GM23338 (cell line): ENCODE results near the gene DLGAP3. TPM values are rescaled to one million over a fixed set of nuclear protein-coding genes. Genes with fewer than 3 reads are reported as not detected.

Source experiments
- ATAC-seq: fragments of 200-7000 bp; cut with Tn5 transposase; 3 replicates; pipeline ENCODE4 v1.9.1; 2020
- DNase-seq: peaks from one replicate; pipeline ENCODE4 v3.0.0-alpha.2; 2015; ENCODE audit warnings: low spot score
- H2AFZ ChIP-seq: fragments of 200-600 bp; sonication (generic); 2 replicates; pipeline ENCODE4 v1.8.0; 2016; ENCODE audit warnings: antibody characterized with exemption, mild to moderate bottlenecking, moderate library complexity
- H3F3A ChIP-seq: fragments of 200-600 bp; sonication (generic); replicated peaks from 2 replicates; pipeline ENCODE4 v1.8.0; 2017; ENCODE audit warnings: antibody characterized with exemption, mixed run types, low read depth
- H3K27ac ChIP-seq: fragments of 200-600 bp; sonication (generic); 2 replicates; pipeline ENCODE4 v1.6.1; 2016; ENCODE audit warnings: low read depth
- H3K27me3 ChIP-seq: fragments of 200-600 bp; sonication (generic); 2 replicates; pipeline ENCODE4 v1.8.0; 2016; ENCODE audit warnings: mild to moderate bottlenecking, mixed run types, moderate library complexity; ENCODE audit not compliant: insufficient read depth
- H3K36me3 ChIP-seq: fragments of 200-600 bp; sonication (generic); 2 replicates; pipeline ENCODE4 v1.8.0; 2016; ENCODE audit warnings: mild to moderate bottlenecking; ENCODE audit not compliant: insufficient read depth
- H3K4me1 ChIP-seq: fragments of 200-600 bp; sonication (generic); 2 replicates; pipeline ENCODE4 v1.8.0; 2016; ENCODE audit warnings: mild to moderate bottlenecking, moderate library complexity; ENCODE audit not compliant: insufficient read depth
- H3K4me2 ChIP-seq: fragments of 200-600 bp; sonication (generic); 2 replicates; pipeline ENCODE4 v1.7.1; 2017; ENCODE audit warnings: mixed run types
- H3K4me3 ChIP-seq: fragments of 200-600 bp; sonication (generic); 2 replicates; pipeline ENCODE4 v1.6.1; 2016; ENCODE audit warnings: mixed run types
- H3K79me2 ChIP-seq: fragments of 200-600 bp; sonication (generic); replicated peaks from 2 replicates; pipeline ENCODE4 v1.8.0; 2017; ENCODE audit warnings: mild to moderate bottlenecking; ENCODE audit not compliant: insufficient read depth
- H3K9me2 ChIP-seq: fragments of 200-600 bp; sonication (generic); 2 replicates; pipeline ENCODE4 v1.8.0; 2017; ENCODE audit not compliant: insufficient read depth
- H4K20me1 ChIP-seq: fragments of 200-600 bp; sonication (generic); replicated peaks from 2 replicates; pipeline ENCODE4 v1.8.0; 2017; ENCODE audit warnings: mild to moderate bottlenecking; ENCODE audit not compliant: insufficient read depth
- H3K27ac Mint-ChIP-seq: 2 replicates; pipeline ENCODE4 v1.8.0; 2020; ENCODE audit warnings: inconsistent platforms, mild to moderate bottlenecking, moderate library complexity, mixed read lengths
- H3K27me3 Mint-ChIP-seq: 3 replicates; pipeline ENCODE4 v1.8.0; 2022; ENCODE audit warnings: low read depth, mild to moderate bottlenecking, moderate library complexity, mixed read lengths, inconsistent platforms; ENCODE audit not compliant: insufficient read depth, poor library complexity
- H3K36me3 Mint-ChIP-seq: 3 replicates; pipeline ENCODE4 v1.8.0; 2021; ENCODE audit warnings: low read depth, mild to moderate bottlenecking, inconsistent platforms, moderate library complexity, mixed read lengths
- H3K4me1 Mint-ChIP-seq: 3 replicates; pipeline ENCODE4 v1.8.0; 2020; ENCODE audit warnings: mild to moderate bottlenecking, inconsistent platforms, mixed read lengths
- H3K4me3 Mint-ChIP-seq: 3 replicates; pipeline ENCODE4 v1.8.0; 2021; ENCODE audit warnings: moderate library complexity, mild to moderate bottlenecking, inconsistent platforms, mixed read lengths
- H3K9me3 Mint-ChIP-seq: 3 replicates; pipeline ENCODE4 v1.8.0; 2020; ENCODE audit warnings: moderate library complexity, mild to moderate bottlenecking, inconsistent platforms, mixed read lengths
- CREB1 ChIP-seq: fragments of 250-450 bp; sonication (Bioruptor Pico); IDR thresholded peaks from 2 replicates; pipeline ENCODE4 v1.5.0; 2020; ENCODE audit warnings: low read depth, mild to moderate bottlenecking, moderate library complexity
- CTCF ChIP-seq, 2 experiments: fragments of 200-600 bp in 1 of 2; sonication (generic) in 1 of 2; conservative IDR thresholded peaks; 2 replicates each; pipeline versions ENCODE4 v1.5.1 to v1.6.1; 2016 to 2017; ENCODE audit warnings: antibody characterized with exemption in 2 of 2, low read depth in 2 of 2, mild to moderate bottlenecking in 2 of 2, moderate library complexity in 1 of 2
- ETS1 ChIP-seq: IDR thresholded peaks from 2 replicates; pipeline ENCODE4 v1.6.1; 2016; ENCODE audit warnings: antibody characterized with exemption
- EZH2 ChIP-seq: fragments of 200-600 bp; sonication (generic); IDR thresholded peaks from one replicate; pipeline ENCODE4 v1.8.0; 2017; ENCODE audit warnings: antibody characterized with exemption, mild to moderate bottlenecking, low read depth; ENCODE audit not compliant: unreplicated experiment
- EZH2phosphoT487 ChIP-seq: fragments of 200-600 bp; sonication (generic); IDR thresholded peaks from one replicate; pipeline ENCODE4 v1.8.1; 2018; ENCODE audit warnings: antibody characterized with exemption; ENCODE audit not compliant: unreplicated experiment
- JUNB ChIP-seq: IDR thresholded peaks from one replicate; pipeline ENCODE4 v1.6.1; 2016; ENCODE audit warnings: antibody characterized with exemption; ENCODE audit not compliant: unreplicated experiment
- NANOG ChIP-seq: IDR thresholded peaks from 2 replicates; pipeline ENCODE4 v1.6.1; 2016; ENCODE audit warnings: antibody characterized with exemption, borderline replicate concordance
- POLR2AphosphoS5 ChIP-seq: IDR thresholded peaks from 2 replicates; pipeline ENCODE4 v1.6.1; 2016; ENCODE audit warnings: antibody characterized with exemption, low read depth
- STAT1 ChIP-seq: IDR thresholded peaks from one replicate; pipeline ENCODE4 v1.6.1; 2016; ENCODE audit warnings: antibody characterized with exemption; ENCODE audit not compliant: unreplicated experiment
- ZNF114 ChIP-seq: fragments of 250-450 bp; sonication (Bioruptor Pico); IDR thresholded peaks from 2 replicates; pipeline ENCODE4 v1.5.0; 2020; ENCODE audit warnings: mild to moderate bottlenecking, moderate library complexity
- ZNF331 ChIP-seq: fragments of 250-450 bp; sonication (Bioruptor Pico); IDR thresholded peaks from 2 replicates; pipeline ENCODE4 v1.5.0; 2020; ENCODE audit warnings: low read depth, mild to moderate bottlenecking, moderate library complexity
- ZNF462 ChIP-seq: fragments of 250-450 bp; sonication (Bioruptor Pico); IDR thresholded peaks from 2 replicates; pipeline ENCODE4 v1.5.0; 2020; ENCODE audit warnings: mild to moderate bottlenecking, moderate library complexity
- polyA plus RNA-seq: library from polyadenylated mRNA; unstranded; fragments of >200 nt; fragmentation: Nextera tagmentation; extraction: Ambion mirVana; gene quantifications from 2 replicates; pipeline ENCODE4 v1.2.1, GENCODE V29; 2016
- total RNA-seq: library from RNA; depleted of rRNA; stranded (reverse); fragments of >200 nt; shearing (Covaris generic); gene quantifications from 2 replicates; pipeline ENCODE4 v1.2.3, GENCODE V29; 2014
- TF ChIP-seq, protein P1 (sequence below): IDR thresholded peaks from one replicate; pipeline ENCODE4 v1.6.1; 2018; ENCODE audit warnings: antibody characterized with exemption; ENCODE audit not compliant: unreplicated experiment

The DLGAP3 gene
- total and polyA plus RNA-seq, 2 experiments from 2014 or later = 7.1 to 13.7 TPM

- Histone ChIP-seq H3K36me3 (no peaks in the 10 kb centered on the region), H3K4me1 (no peaks in the 10 kb centered on the region), H3K27me3 (no peaks in the 10 kb centered on the region), H3F3A (no peaks in the 10 kb centered on the region), H3K27ac (no peak overlapping the region), H3K4me2 (no peak overlapping the region), H3K79me2 (0 out of 2 replicates have a peak, but pooled peaks cover under 1% of the 10 kb centered on the region), H2AFZ (no peak overlapping the region), H3K9me2 (no peaks in the 10 kb centered on the region), H3K4me3 (no peak overlapping the region), H4K20me1 (peaks cover 4% of the 10 kb centered on the region; the same call in 1 of the 2 replicates)
- Mint-ChIP-seq H3K9me3 (no peaks in the 10 kb centered on the region), H3K36me3 (no peaks in the 10 kb centered on the region; the same call in 2 of the 3 replicates), H3K4me3 (no peak overlapping the region), H3K4me1 (peaks cover 6% of the 10 kb centered on the region; the same call in 2 of the 3 replicates), H3K27ac (no peak overlapping the region), H3K27me3 (peaks cover 10% of the 10 kb centered on the region)
- DNase-seq (no peak), ATAC-seq (no peak)
- TF ChIP-seq NANOG = no peak
- TF ChIP-seq POLR2AphosphoS5 = no peak
- TF ChIP-seq STAT1 = no peak
- TF ChIP-seq JUNB = no peak
- no peak for TF ChIP-seq CREB1 (CRISPR knock-in tag)
- no peak for TF ChIP-seq EZH2phosphoT487
- TF ChIP-seq CTCF (conservative IDR thresholded peaks at IDR 0.05; ENCODE audit: low read depth in 2 of 2) = no peak
- TF ChIP-seq ZNF462 (CRISPR knock-in tag) = no peak
- TF ChIP-seq, protein P1, sequence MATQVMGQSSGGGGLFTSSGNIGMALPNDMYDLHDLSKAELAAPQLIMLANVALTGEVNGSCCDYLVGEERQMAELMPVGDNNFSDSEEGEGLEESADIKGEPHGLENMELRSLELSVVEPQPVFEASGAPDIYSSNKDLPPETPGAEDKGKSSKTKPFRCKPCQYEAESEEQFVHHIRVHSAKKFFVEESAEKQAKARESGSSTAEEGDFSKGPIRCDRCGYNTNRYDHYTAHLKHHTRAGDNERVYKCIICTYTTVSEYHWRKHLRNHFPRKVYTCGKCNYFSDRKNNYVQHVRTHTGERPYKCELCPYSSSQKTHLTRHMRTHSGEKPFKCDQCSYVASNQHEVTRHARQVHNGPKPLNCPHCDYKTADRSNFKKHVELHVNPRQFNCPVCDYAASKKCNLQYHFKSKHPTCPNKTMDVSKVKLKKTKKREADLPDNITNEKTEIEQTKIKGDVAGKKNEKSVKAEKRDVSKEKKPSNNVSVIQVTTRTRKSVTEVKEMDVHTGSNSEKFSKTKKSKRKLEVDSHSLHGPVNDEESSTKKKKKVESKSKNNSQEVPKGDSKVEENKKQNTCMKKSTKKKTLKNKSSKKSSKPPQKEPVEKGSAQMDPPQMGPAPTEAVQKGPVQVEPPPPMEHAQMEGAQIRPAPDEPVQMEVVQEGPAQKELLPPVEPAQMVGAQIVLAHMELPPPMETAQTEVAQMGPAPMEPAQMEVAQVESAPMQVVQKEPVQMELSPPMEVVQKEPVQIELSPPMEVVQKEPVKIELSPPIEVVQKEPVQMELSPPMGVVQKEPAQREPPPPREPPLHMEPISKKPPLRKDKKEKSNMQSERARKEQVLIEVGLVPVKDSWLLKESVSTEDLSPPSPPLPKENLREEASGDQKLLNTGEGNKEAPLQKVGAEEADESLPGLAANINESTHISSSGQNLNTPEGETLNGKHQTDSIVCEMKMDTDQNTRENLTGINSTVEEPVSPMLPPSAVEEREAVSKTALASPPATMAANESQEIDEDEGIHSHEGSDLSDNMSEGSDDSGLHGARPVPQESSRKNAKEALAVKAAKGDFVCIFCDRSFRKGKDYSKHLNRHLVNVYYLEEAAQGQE = no peak
- no peak for TF ChIP-seq ZNF331 (CRISPR knock-in tag)
- no peak for TF ChIP-seq ZNF114
- no peak for TF ChIP-seq EZH2
- no peak for TF ChIP-seq ETS1
These were observed 57.9 kb downstream of the DLGAP3 start for GRCh38 chr1:34871443-34872132.
